GM18505 (cell line): ENCODE results near the gene EAPP.
A peak's percentile ranks its signal among the peaks of the same experiment; 100 is the strongest.
"Not testable (repeated sequence)": the region's sequence is repeated elsewhere in the genome, so short reads cannot be mapped to it uniquely, and the experiment has no call there.

Experiments
- ATAC-seq: cut with Tn5 transposase; IDR thresholded peaks from one replicate; pipeline ENCODE4 v1.9.1; 2021; ENCODE audit not compliant: unreplicated experiment
- POLR2A ChIP-seq: IDR thresholded peaks from 4 replicates; pipeline ENCODE4 v1.6.1; 2011; ENCODE audit warnings: borderline replicate concordance; ENCODE audit not compliant: insufficient read depth, insufficient read length; ENCODE audit errors: extremely low read depth

EAPP gene

GRCh38 chr14:34539407-34540180 is at the start of gene EAPP:
Gene EAPP, minus strand, starts transcription at chr14:34539701. Its CDS starts 73 bp downstream, at chr14:34539628.
- peak; percentile 99 for ATAC-seq
- peak; percentile 88 for TF ChIP-seq POLR2A

- no peak for ATAC-seq
Measured at GRCh38 chr14:34583525-34583924, 44.0 kb upstream of the EAPP start.

GRCh38 chr14:34582117-34582680 is 42.7 kb upstream of the EAPP start:
- TF ChIP-seq POLR2A = no peak
- ATAC-seq = no peak

More at GRCh38 chr14:34583525-34583924, 44.0 kb upstream of the EAPP start:
- TF ChIP-seq POLR2A = no peak

GRCh38 chr14:34580381-34580780 is 40.9 kb upstream of the EAPP start:
- no peak for ATAC-seq
- TF ChIP-seq POLR2A = no peak

- ATAC-seq = no peak
- no peak for TF ChIP-seq POLR2A
Measured at GRCh38 chr14:34571771-34572170, 32.3 kb upstream of the EAPP start.

GRCh38 chr14:34569750-34570149 is 30.2 kb upstream of the EAPP start:
- TF ChIP-seq POLR2A = no peak
- no peak for ATAC-seq

- TF ChIP-seq POLR2A = no peak
- no peak for ATAC-seq
Measured at GRCh38 chr14:34568803-34569202, 29.3 kb upstream of the EAPP start.

GRCh38 chr14:34562776-34563150 is 23.3 kb upstream of the EAPP start:
- no peak for ATAC-seq
- TF ChIP-seq POLR2A = no peak

GRCh38 chr14:34562037-34562775 is 22.7 kb upstream of the EAPP start:
- ATAC-seq = not testable (repeated sequence)

- ATAC-seq = peak; percentile 59
Measured at GRCh38 chr14:34556498-34556829, 17.0 kb upstream of the EAPP start.

- peak; percentile 69 for ATAC-seq
Measured at GRCh38 chr14:34555583-34556497, 16.3 kb upstream of the EAPP start.

GRCh38 chr14:34554540-34555250 is 15.2 kb upstream of the EAPP start:
- no peak for ATAC-seq
- no peak for TF ChIP-seq POLR2A

GRCh38 chr14:34549276-34549966 is 9.9 kb upstream of the EAPP start:
- not testable (repeated sequence) for ATAC-seq
